RWPE2 (cell line): ENCODE results near the gene HOXA4.

Experiments
- ATAC-seq: fragments of 200-7000 bp; cut with Tn5 transposase; 3 replicates; pipeline ENCODE4 v1.9.1; 2021; ENCODE audit warnings: low read depth
- DNase-seq: peaks from one replicate; pipeline ENCODE4 v3.0.0-alpha.2; 2020; ENCODE audit warnings: low spot score
- H3K27ac ChIP-seq: fragments of 450-650 bp; 2 replicates; pipeline ENCODE4 v1.5.1; 2017; ENCODE audit warnings: mild to moderate bottlenecking; ENCODE audit not compliant: poor library complexity, severe bottlenecking
- H3K27me3 ChIP-seq: fragments of 250-450 bp; sonication (Bioruptor Pico); 2 replicates; pipeline ENCODE4 v1.5.1; 2021; ENCODE audit warnings: mild to moderate bottlenecking, moderate library complexity; ENCODE audit not compliant: insufficient read depth, poor library complexity, severe bottlenecking
- H3K36me3 ChIP-seq: fragments of 250-450 bp; sonication (Bioruptor Pico); 2 replicates; pipeline ENCODE4 v1.5.1; 2020; ENCODE audit warnings: low read depth, mild to moderate bottlenecking, moderate library complexity
- H3K4me1 ChIP-seq: fragments of 250-450 bp; sonication (Bioruptor Pico); 2 replicates; pipeline ENCODE4 v1.5.1; 2021; ENCODE audit warnings: mild to moderate bottlenecking, moderate library complexity; ENCODE audit not compliant: insufficient read depth, poor library complexity, severe bottlenecking
- H3K4me3 ChIP-seq: fragments of 250-450 bp; sonication (Bioruptor Pico); 2 replicates; pipeline ENCODE4 v1.5.1; 2021; ENCODE audit warnings: mild to moderate bottlenecking, moderate library complexity; ENCODE audit not compliant: severe bottlenecking
- H3K9me3 ChIP-seq: fragments of 250-450 bp; sonication (Bioruptor Pico); 2 replicates; pipeline ENCODE4 v1.5.1; 2021; ENCODE audit warnings: mild to moderate bottlenecking, moderate library complexity; ENCODE audit not compliant: severe bottlenecking
- CTCF ChIP-seq: fragments of 450-650 bp; IDR thresholded peaks from one replicate; pipeline ENCODE4 v1.5.1; 2017; ENCODE audit warnings: mild to moderate bottlenecking, moderate library complexity; ENCODE audit not compliant: poor library complexity, severe bottlenecking

Gene HOXA4

DNA sequence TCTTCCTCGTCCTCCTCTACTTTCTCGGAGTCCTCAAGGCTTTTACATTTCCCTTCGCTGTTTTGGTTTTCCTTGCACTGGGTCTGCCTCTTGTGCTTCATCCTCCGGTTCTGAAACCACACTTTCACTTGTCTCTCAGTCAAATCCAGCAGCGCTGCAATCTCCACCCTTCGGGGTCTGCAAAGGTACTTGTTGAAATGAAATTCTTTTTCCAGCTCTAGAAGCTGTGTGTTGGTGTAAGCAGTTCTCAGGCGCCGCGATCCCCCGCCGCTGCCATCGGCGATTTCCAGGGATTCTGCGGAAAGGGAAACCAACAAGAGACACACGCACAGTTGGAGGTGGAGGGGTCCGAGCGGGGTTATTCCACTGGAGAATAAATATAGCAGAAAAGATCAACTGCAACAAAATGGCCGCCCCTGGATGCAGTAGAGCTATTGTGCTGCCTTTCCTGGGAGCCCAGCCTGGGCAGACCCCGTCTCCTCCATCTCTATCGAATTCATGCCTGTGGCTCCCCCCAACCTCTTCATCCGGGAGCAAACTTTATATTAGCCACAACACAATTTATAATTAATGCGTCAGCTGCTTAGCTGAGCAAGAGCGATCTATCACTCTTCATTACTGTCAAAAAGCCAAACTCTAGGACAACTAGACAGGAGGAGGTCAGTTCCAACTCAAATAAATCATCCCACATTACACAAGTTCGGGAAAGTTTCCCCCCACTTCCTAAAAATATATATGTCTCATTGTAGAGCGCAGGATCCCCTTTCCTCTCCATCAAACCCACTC, 29.2 kb downstream of the HOXA4 start:
- Histone ChIP-seq H3K36me3 (peaks cover 16% of the 10 kb centered on the region), H3K27me3 (no peaks in the 10 kb centered on the region), H3K27ac (no peak overlapping the region), H3K4me1 (peaks cover 7% of the 10 kb centered on the region), H3K9me3 (no peaks in the 10 kb centered on the region), H3K4me3 (no peak overlapping the region)
- no peak for TF ChIP-seq CTCF
- no peak for ATAC-seq
- no peak for DNase-seq

DNA sequence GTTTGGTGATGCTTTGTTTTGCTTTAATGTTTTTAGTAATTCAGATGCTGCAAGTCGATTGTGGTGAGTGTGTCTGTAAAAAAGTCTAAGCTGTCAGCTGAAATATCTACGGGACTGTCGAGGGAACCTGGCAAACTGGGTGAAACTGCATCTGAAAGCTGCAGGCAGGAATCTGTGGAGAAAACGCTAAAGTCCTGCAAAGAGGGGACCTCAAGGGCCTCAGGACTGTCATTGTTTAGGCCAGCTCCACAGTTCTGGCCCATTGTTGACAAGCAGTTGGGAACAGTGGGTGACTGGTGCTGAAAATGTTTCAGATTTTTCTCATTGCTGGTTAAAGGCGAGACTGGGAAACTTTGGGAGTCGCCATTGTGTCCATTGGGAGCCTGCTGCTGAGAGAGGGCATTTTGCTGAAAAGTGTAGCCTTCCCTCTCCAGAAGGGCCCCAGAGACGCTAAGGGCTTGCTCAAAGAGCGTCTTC, 29.8 kb downstream of the HOXA4 start:
- DNase-seq, result no peak
- Histone ChIP-seq H3K4me3 (no peak overlapping the region), H3K27me3 (no peaks in the 10 kb centered on the region), H3K27ac (no peak overlapping the region), H3K36me3 (peaks cover 16% of the 10 kb centered on the region), H3K9me3 (no peaks in the 10 kb centered on the region), H3K4me1 (peaks cover 7% of the 10 kb centered on the region)
- TF ChIP-seq CTCF, result no peak
- ATAC-seq, result no peak

GRCh38 chr7:27099453-27100370, 30.8 kb downstream of the HOXA4 start:
- no peak overlapping the region for H3K4me3 ChIP-seq
- H3K27ac ChIP-seq, result peak overlapping the region; percentile 85
- no peak for TF ChIP-seq CTCF
- no peaks in the 10 kb centered on the region for H3K9me3 ChIP-seq
- no peaks in the 10 kb centered on the region for H3K27me3 ChIP-seq
- H3K36me3 ChIP-seq, result peaks cover 16% of the 10 kb centered on the region
- DNase-seq (no peak), ATAC-seq (no peak)
- peaks cover 7% of the 10 kb centered on the region for H3K4me1 ChIP-seq

DNA sequence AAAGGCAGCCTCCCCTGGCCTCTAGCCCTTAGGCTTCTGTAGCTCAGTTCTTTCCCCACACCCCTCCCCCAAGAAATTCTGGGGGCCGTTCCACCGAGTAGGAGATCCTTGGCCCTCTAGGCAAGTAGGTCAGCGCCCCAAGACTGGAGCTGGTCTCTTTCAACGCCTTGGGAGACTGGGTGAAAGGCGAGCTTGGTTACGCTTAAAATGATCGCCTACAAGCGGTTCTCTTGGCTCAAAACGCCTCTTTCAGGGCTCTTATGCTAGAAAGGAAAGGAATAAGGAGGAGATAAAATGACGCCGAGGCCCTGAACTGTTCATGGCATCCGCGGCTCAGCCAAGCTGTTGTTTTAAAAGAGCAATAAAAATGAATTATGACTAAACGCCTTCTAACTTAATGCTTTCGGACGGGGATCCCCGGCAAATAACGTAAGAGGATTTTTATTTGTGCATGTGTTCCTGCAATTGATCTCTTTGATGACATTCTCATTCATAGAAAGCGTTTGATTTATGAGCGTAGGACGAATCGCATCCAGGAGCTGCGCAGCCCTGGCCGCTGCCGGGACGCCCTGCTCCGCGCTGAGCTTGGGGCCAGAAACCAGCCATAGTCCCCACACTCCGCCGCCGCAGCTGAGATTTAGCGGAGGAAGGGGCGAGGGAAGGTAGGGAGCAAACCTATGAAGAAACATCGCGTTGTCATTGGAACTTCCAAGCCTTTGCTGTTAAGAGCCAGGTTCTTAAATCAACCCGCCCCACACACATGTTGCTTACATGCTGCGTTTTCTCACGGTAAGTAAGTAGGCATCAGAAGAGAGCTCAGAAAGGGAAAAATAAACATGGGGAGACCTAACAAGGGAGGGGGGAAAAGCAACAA, 31.7 kb downstream of the HOXA4 start:
- H3K9me3 ChIP-seq, result no peaks in the 10 kb centered on the region
- TF ChIP-seq CTCF, result no peak
- H3K27ac ChIP-seq, result peak overlapping the region; percentile 85
- peak overlapping the region; percentile 66 for H3K4me3 ChIP-seq
- H3K36me3 ChIP-seq, result peaks cover 16% of the 10 kb centered on the region
- peak; percentile 17 for ATAC-seq
- H3K27me3 ChIP-seq, result no peaks in the 10 kb centered on the region
- peaks cover 7% of the 10 kb centered on the region for H3K4me1 ChIP-seq
- DNase-seq, result no peak
